Measurements from ENCODE around the gene TMEM117.

GRCh38 chr12:44034906-44035305 lies 199.0 kb downstream of the TMEM117 start:
- TF ChIP-seq, protein P1, sequence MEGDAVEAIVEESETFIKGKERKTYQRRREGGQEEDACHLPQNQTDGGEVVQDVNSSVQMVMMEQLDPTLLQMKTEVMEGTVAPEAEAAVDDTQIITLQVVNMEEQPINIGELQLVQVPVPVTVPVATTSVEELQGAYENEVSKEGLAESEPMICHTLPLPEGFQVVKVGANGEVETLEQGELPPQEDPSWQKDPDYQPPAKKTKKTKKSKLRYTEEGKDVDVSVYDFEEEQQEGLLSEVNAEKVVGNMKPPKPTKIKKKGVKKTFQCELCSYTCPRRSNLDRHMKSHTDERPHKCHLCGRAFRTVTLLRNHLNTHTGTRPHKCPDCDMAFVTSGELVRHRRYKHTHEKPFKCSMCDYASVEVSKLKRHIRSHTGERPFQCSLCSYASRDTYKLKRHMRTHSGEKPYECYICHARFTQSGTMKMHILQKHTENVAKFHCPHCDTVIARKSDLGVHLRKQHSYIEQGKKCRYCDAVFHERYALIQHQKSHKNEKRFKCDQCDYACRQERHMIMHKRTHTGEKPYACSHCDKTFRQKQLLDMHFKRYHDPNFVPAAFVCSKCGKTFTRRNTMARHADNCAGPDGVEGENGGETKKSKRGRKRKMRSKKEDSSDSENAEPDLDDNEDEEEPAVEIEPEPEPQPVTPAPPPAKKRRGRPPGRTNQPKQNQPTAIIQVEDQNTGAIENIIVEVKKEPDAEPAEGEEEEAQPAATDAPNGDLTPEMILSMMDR (IDR thresholded peaks at IDR 0.05) = no peak
- TF ChIP-seq EZH2 (IDR thresholded peaks at IDR 0.05; ENCODE audit: borderline replicate concordance, insufficient read depth, low read depth, low read length, poor library complexity, severe bottlenecking) = no peak

Data from B cell (primary cell).